Natural killer cell (primary cell): ENCODE data around the gene LYRM9. TPM values are rescaled to one million over a fixed set of nuclear protein-coding genes. Genes with fewer than 3 reads are reported as not detected.

Source experiments
- ATAC-seq, 3 donors: fragments of 150-1000 bp in 2 of 3; fragments of 200-7000 bp in 1 of 3; cut with Tn5 transposase; 1 replicate in 1 of 3; 2 replicates in 2 of 3; pipeline ENCODE4 v1.10.0; 2021; ENCODE audit warnings: mild to moderate bottlenecking in 2 of 3, moderate library complexity in 2 of 3
- DNase-seq, 2 donors: peaks; one replicate each; pipeline versions ENCODE4 v3.0.0 to v3.0.0-alpha.2; 2013 to 2021; ENCODE audit warnings: mixed read lengths in 1 of 2
- H3K27ac ChIP-seq: one replicate; pipeline ENCODE4 v1.5.1; 2013; ENCODE audit warnings: mild to moderate bottlenecking, low read length
- H3K27me3 ChIP-seq: one replicate; pipeline ENCODE4 v1.6.1; 2013; ENCODE audit warnings: low read length; ENCODE audit not compliant: control insufficient read depth, insufficient read depth
- H3K36me3 ChIP-seq: one replicate; pipeline ENCODE4 v1.6.1; 2013; ENCODE audit warnings: low read length; ENCODE audit not compliant: control insufficient read depth, insufficient read depth
- H3K4me1 ChIP-seq: one replicate; pipeline ENCODE4 v1.6.1; 2013; ENCODE audit warnings: low read length; ENCODE audit not compliant: control insufficient read depth, insufficient read depth
- H3K4me3 ChIP-seq: one replicate; pipeline ENCODE4 v1.5.1; 2013; ENCODE audit warnings: low read length
- H3K9me3 ChIP-seq: one replicate; pipeline ENCODE4 v1.6.1; 2013; ENCODE audit warnings: low read length; ENCODE audit not compliant: control insufficient read depth, insufficient read depth
- H3K27ac Mint-ChIP-seq, 2 donors: one replicate each; pipeline ENCODE4 v1.8.0; 2022; ENCODE audit warnings: mild to moderate bottlenecking in 2 of 2, mixed read lengths in 2 of 2, moderate library complexity in 1 of 2
- H3K27me3 Mint-ChIP-seq, 2 donors: one replicate each; pipeline ENCODE4 v1.8.0; 2022; ENCODE audit warnings: low read depth in 2 of 2, mixed read lengths in 2 of 2
- H3K36me3 Mint-ChIP-seq: one replicate; pipeline ENCODE4 v1.8.0; 2022; ENCODE audit warnings: mixed read lengths
- H3K4me1 Mint-ChIP-seq, 2 donors: one replicate each; pipeline ENCODE4 v1.8.0; 2022; ENCODE audit warnings: mixed read lengths in 2 of 2
- H3K4me3 Mint-ChIP-seq: one replicate; pipeline ENCODE4 v1.8.0; 2022; ENCODE audit warnings: mild to moderate bottlenecking, moderate library complexity, mixed read lengths
- H3K9me3 Mint-ChIP-seq, 2 donors: one replicate each; pipeline ENCODE4 v1.8.0; 2022; ENCODE audit warnings: mixed read lengths in 2 of 2
- WGBS: methylation state at CpG from one replicate; pipeline ENCODE4 v1.1.7; 2013; ENCODE audit warnings: missing lambda C conversion rate; ENCODE audit not compliant: insufficient coverage; 5-methylcytosine and 5-hydroxymethylcytosine counted together
- intact Hi-C: fragments of 100-400 bp; cut with micrococcal nuclease; formaldehyde crosslinking; loops from one replicate; pipeline ENCODE4 v1.14.2; 2022
- total RNA-seq, 4 donors: library from RNA; stranded (reverse); fragments of 120-200 nt in 1 of 4; gene quantifications; one replicate each; pipeline versions ENCODE4 v1.2.3 to v1.2.4, GENCODE V29; 2013 to 2022
- TF ChIP-seq, protein P1 (sequence below): fragments of 200-600 bp; IDR thresholded peaks from one replicate; pipeline ENCODE4 v1.8.0; 2022; ENCODE audit warnings: antibody characterized with exemption

LYRM9 gene
- total RNA-seq, 3 donors from 2014 or later (not counting 1 experiment from before 2014, with no cell fraction given), result 7.8 to 13.0 (median 9.3) TPM

DNA sequence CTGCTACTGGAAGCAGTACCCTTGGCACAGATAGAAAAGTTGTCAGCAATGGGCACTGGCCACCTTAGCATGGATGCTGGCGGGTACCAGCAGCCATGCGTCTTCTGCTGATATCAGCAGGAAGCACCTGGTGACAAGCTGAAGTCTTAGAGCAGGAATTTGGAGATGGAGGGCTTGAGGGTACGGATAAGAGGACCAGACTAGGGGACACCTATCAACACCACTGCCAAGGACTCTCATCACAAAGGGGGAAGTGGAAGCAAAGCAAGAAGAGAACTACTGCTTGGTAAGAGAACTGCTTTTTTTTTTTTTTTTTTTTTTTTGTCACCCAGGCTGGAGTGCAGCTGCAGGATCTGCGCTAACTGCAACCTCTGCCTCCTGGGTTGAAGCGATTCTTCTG is 35.4 kb upstream of the LYRM9 start:
- 82% methylated on average over 4 of the region's 5 CpGs for WGBS
- no peaks in the 10 kb centered on the region for H3K4me1 ChIP-seq
- peaks cover 10 to 14% of the 10 kb centered on the region in 2 donors for H3K27me3 Mint-ChIP-seq
- H3K4me1 Mint-ChIP-seq, result no peaks in the 10 kb centered on the region
- H3K36me3 ChIP-seq, result no peaks in the 10 kb centered on the region
- H3K4me3 ChIP-seq, result no peak overlapping the region
- no peaks in the 10 kb centered on the region for H3K36me3 Mint-ChIP-seq
- no peak for ATAC-seq
- no peak overlapping the region for H3K27ac Mint-ChIP-seq
- no peak overlapping the region for H3K4me3 Mint-ChIP-seq
- DNase-seq, result no peak
- TF ChIP-seq, protein P1, sequence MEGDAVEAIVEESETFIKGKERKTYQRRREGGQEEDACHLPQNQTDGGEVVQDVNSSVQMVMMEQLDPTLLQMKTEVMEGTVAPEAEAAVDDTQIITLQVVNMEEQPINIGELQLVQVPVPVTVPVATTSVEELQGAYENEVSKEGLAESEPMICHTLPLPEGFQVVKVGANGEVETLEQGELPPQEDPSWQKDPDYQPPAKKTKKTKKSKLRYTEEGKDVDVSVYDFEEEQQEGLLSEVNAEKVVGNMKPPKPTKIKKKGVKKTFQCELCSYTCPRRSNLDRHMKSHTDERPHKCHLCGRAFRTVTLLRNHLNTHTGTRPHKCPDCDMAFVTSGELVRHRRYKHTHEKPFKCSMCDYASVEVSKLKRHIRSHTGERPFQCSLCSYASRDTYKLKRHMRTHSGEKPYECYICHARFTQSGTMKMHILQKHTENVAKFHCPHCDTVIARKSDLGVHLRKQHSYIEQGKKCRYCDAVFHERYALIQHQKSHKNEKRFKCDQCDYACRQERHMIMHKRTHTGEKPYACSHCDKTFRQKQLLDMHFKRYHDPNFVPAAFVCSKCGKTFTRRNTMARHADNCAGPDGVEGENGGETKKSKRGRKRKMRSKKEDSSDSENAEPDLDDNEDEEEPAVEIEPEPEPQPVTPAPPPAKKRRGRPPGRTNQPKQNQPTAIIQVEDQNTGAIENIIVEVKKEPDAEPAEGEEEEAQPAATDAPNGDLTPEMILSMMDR, result no peak
- no peaks in the 10 kb centered on the region for H3K9me3 Mint-ChIP-seq
- no peak overlapping the region for H3K27ac ChIP-seq
- no peaks in the 10 kb centered on the region for H3K9me3 ChIP-seq
- no peaks in the 10 kb centered on the region for H3K27me3 ChIP-seq
- intact Hi-C loops, result no loop called here

DNA sequence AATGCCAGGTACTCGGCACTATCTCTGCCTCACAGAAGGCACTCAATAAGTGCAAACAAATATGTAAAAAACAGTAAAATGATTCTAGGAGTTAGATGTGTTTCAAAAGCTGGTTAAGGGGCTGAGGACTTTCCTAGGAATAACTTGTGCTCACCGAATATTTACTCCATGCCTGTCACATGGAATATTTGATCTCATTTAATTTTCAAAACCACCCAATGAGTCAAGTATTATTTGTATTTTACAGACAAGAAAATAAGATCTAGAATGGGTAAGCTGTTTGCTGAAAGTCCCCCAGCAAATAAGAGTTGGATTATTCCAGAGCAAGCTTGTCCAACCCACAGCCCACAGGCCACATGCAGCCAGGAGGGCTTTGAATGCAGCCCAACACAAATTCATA is 34.6 kb upstream of the LYRM9 start:
- no peak for DNase-seq
- no peak for ATAC-seq
- Mint-ChIP-seq H3K27ac (no peak overlapping the region), H3K9me3 (no peaks in the 10 kb centered on the region), H3K36me3 (no peaks in the 10 kb centered on the region), H3K27me3 (peaks cover 10 to 14% of the 10 kb centered on the region in 2 donors), H3K4me3 (no peak overlapping the region), H3K4me1 (no peaks in the 10 kb centered on the region)
- TF ChIP-seq, protein P1, result no peak
- H3K27ac ChIP-seq, result no peak overlapping the region
- WGBS, result no CpG with 5 or more reads among the region's 2 CpGs
- no peaks in the 10 kb centered on the region for H3K4me1 ChIP-seq
- no peaks in the 10 kb centered on the region for H3K27me3 ChIP-seq
- no peak overlapping the region for H3K4me3 ChIP-seq
- H3K9me3 ChIP-seq, result no peaks in the 10 kb centered on the region
- no peaks in the 10 kb centered on the region for H3K36me3 ChIP-seq
- intact Hi-C loops, result no loop called here

DNA sequence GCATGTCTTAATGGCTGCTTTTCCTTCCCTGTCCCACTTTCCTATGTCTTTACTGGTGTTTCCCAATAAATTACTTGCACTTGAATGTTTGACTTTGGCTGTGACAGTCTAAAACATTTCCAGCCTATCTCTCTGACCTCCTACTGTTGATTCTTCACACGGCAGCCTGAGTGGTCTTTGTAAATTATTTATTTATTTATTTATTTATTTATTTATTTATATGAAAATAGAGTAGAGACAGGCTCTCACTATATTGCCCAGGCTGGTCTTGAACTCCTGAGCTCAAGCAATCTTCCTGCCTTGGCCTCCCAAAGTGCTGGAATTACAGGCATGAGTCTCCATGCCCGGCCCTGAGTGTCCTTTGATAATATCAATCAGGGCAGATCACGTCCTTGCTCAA is 28.4 kb upstream of the LYRM9 start:
- TF ChIP-seq, protein P1, result no peak
- Mint-ChIP-seq H3K36me3 (no peaks in the 10 kb centered on the region), H3K27ac (no peak overlapping the region), H3K4me3 (no peak overlapping the region), H3K9me3 (no peaks in the 10 kb centered on the region), H3K4me1 (no peaks in the 10 kb centered on the region), H3K27me3 (peaks cover 4 to 6% of the 10 kb centered on the region in 2 donors)
- DNase-seq (no peak), ATAC-seq (no peak)
- H3K4me3 ChIP-seq, result no peak overlapping the region
- H3K4me1 ChIP-seq, result no peaks in the 10 kb centered on the region
- no peaks in the 10 kb centered on the region for H3K9me3 ChIP-seq
- no peaks in the 10 kb centered on the region for H3K36me3 ChIP-seq
- 81% methylated on average over 2 of the region's 3 CpGs for WGBS
- intact Hi-C loops, result no loop called here
- H3K27me3 ChIP-seq, result no peaks in the 10 kb centered on the region
- no peak overlapping the region for H3K27ac ChIP-seq

DNA sequence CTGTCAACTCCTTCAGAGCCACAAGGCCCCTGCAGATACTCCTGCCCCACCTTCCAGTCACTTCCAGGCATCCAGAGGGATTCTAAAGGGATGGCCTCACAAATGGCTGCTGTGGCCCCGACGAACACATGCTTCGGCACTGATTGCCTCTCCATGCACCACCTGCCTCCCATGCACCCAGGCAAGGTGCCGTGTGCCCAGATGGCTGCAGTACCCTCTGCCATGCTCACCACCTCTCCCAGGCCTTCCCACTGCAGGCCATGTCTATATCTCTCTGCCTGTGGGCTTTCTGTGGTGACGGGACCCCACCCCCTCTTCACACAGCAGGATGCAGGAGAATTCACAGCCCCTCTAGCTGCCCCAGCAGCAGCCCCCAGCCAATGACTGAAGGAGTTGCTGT is 27.9 kb upstream of the LYRM9 start:
- Mint-ChIP-seq H3K9me3 (no peaks in the 10 kb centered on the region), H3K27ac (no peak overlapping the region), H3K36me3 (no peaks in the 10 kb centered on the region), H3K4me3 (no peak overlapping the region), H3K4me1 (no peaks in the 10 kb centered on the region), H3K27me3 (peaks cover 4 to 6% of the 10 kb centered on the region in 2 donors)
- Histone ChIP-seq H3K36me3 (no peaks in the 10 kb centered on the region), H3K27me3 (no peaks in the 10 kb centered on the region), H3K4me1 (no peaks in the 10 kb centered on the region), H3K4me3 (no peak overlapping the region), H3K9me3 (no peaks in the 10 kb centered on the region), H3K27ac (no peak overlapping the region)
- TF ChIP-seq, protein P1, result no peak
- no peak for ATAC-seq
- no peak for DNase-seq
- WGBS, result 83% methylated on average over 5 of the region's 5 CpGs
- intact Hi-C loops, result no loop called here
